SK-N-SH (cell line): Measurements from ENCODE around the gene CDCA8. TPM values are rescaled to one million over a fixed set of nuclear protein-coding genes. Genes with fewer than 3 reads are reported as not detected.

Experiments used
- CTCF ChIA-PET: fragments of 300-600, 350-600 bp; formaldehyde crosslinking; extraction: SDS; loops from one replicate; lab custom pipeline; 2021; lab: Yijun Ruan, JAX
- POLR2A ChIA-PET: fragments of 350-600 bp; sonication (Branson Sonifier 250); formaldehyde crosslinking; extraction: SDS; loops from one replicate; lab custom pipeline; 2020; ENCODE audit warnings: antibody characterized with exemption, inconsistent platforms; lab: Yijun Ruan, JAX
- DNase-seq: peaks from one replicate; pipeline ENCODE4 v3.0.0; 2012
- H2AFZ ChIP-seq: fragments of 200-600 bp; sonication (generic); 2 replicates; pipeline ENCODE4 v1.8.1; 2016; ENCODE audit warnings: antibody characterized with exemption, mild to moderate bottlenecking, low read depth
- H3F3A ChIP-seq: fragments of 200-600 bp; sonication (generic); replicated peaks from 2 replicates; pipeline ENCODE3; 2016; ENCODE audit warnings: antibody characterized with exemption, mild to moderate bottlenecking; ENCODE audit not compliant: insufficient read depth
- H3K27ac ChIP-seq, 2 experiments: fragments of 200-500 bp in 1 of 2; fragments of 200-600 bp in 1 of 2; sonication (Bioruptor generic) in 1 of 2; sonication (generic), shearing (Covaris generic) in 1 of 2; 2 replicates each; pipeline versions ENCODE4 v1.5.1 to v1.6.1; 2014 to 2016; ENCODE audit warnings: low read depth in 2 of 2, inconsistent platforms in 1 of 2, low read length in 1 of 2, mild to moderate bottlenecking in 1 of 2, mixed read lengths in 1 of 2
- H3K27me3 ChIP-seq: fragments of 200-600 bp; sonication (generic), shearing (Covaris generic); 2 replicates; pipeline ENCODE4 v1.6.1; 2016; ENCODE audit warnings: mixed run types; ENCODE audit not compliant: insufficient read depth
- H3K36me3 ChIP-seq, 2 experiments: fragments of 200-500 bp in 1 of 2; fragments of 200-600 bp in 1 of 2; sonication (Bioruptor generic) in 1 of 2; sonication (generic) in 1 of 2; replicated peaks in 1 of 2; 2 replicates each; pipeline versions ENCODE3 to v1.5.1; 2014 to 2016; ENCODE audit warnings: low read length in 1 of 2, mild to moderate bottlenecking in 1 of 2; ENCODE audit not compliant: insufficient read depth in 2 of 2, control insufficient read depth in 1 of 2
- H3K4me1 ChIP-seq, 2 experiments: fragments of 200-500 bp in 1 of 2; fragments of 200-600 bp in 1 of 2; sonication (Bioruptor generic) in 1 of 2; sonication (generic), shearing (Covaris generic) in 1 of 2; 2 replicates each; pipeline versions ENCODE4 v1.5.1 to v1.6.1; 2014 to 2016; ENCODE audit warnings: low read depth in 1 of 2, low read length in 1 of 2, mixed run types in 1 of 2; ENCODE audit not compliant: insufficient read depth in 2 of 2, control insufficient read depth in 1 of 2
- H3K4me2 ChIP-seq: fragments of 200-600 bp; sonication (generic), shearing (Covaris generic); 2 replicates; pipeline ENCODE4 v1.6.1; 2017; ENCODE audit warnings: mixed run types
- H3K4me3 ChIP-seq, 2 experiments: fragments of 200-500 bp in 1 of 2; fragments of 200-600 bp in 1 of 2; sonication (Bioruptor generic) in 1 of 2; sonication (generic), shearing (Covaris generic) in 1 of 2; 2 replicates each; pipeline versions ENCODE4 v1.5.1 to v1.8.1; 2014 to 2016; ENCODE audit warnings: low read depth in 2 of 2, inconsistent platforms in 1 of 2, low read length in 1 of 2, mild to moderate bottlenecking in 1 of 2, mixed read lengths in 1 of 2, moderate library complexity in 1 of 2
- H3K79me2 ChIP-seq: fragments of 200-600 bp; sonication (generic); 2 replicates; pipeline ENCODE4 v1.8.1; 2017; ENCODE audit warnings: mild to moderate bottlenecking; ENCODE audit not compliant: insufficient read depth
- H3K9ac ChIP-seq: fragments of 200-600 bp; sonication (generic); 2 replicates; pipeline ENCODE4 v1.6.1; 2017; ENCODE audit warnings: mixed run types
- H3K9me2 ChIP-seq: fragments of 200-600 bp; sonication (generic); 2 replicates; pipeline ENCODE4 v1.6.1; 2017; ENCODE audit warnings: mixed run types
- H3K9me3 ChIP-seq: fragments of 200-600 bp; sonication (generic); 2 replicates; pipeline ENCODE4 v1.6.1; 2017; ENCODE audit warnings: mixed run types, mild to moderate bottlenecking, moderate library complexity
- H4K20me1 ChIP-seq: fragments of 200-600 bp; sonication (generic); 2 replicates; pipeline ENCODE4 v1.6.1; 2017; ENCODE audit warnings: mild to moderate bottlenecking, mixed run types; ENCODE audit not compliant: insufficient read depth
- CHD2 ChIP-seq: fragments of 150-350 bp; IDR thresholded peaks from 2 replicates; pipeline ENCODE4 v1.6.1; 2018; ENCODE audit warnings: low read length; ENCODE audit not compliant: partially characterized antibody
- ELF1 ChIP-seq: IDR thresholded peaks from 2 replicates; pipeline ENCODE4 v1.4.0; 2012
- EZH2phosphoT487 ChIP-seq: fragments of 200-600 bp; sonication (generic); IDR thresholded peaks from 2 replicates; pipeline ENCODE4 v1.6.1; 2017; ENCODE audit warnings: low read depth, mixed run types, mild to moderate bottlenecking, antibody characterized with exemption, moderate library complexity, borderline replicate concordance
- FOXJ3 ChIP-seq: sonication (generic); formaldehyde crosslinking; IDR thresholded peaks from 2 replicates; pipeline ENCODE4 v1.5.1; 2020; ENCODE audit warnings: mild to moderate bottlenecking, missing genetic modification reagents
- IRF3 ChIP-seq: fragments of 150-350 bp; IDR thresholded peaks from 2 replicates; pipeline ENCODE4 v1.6.1; 2016; ENCODE audit warnings: mild to moderate bottlenecking, low read depth, low read length
- JUND ChIP-seq: IDR thresholded peaks from 2 replicates; pipeline ENCODE4 v1.4.0; 2012
- MEF2A ChIP-seq: IDR thresholded peaks from 2 replicates; pipeline ENCODE4 v1.4.0; 2012; ENCODE audit warnings: low read depth, borderline replicate concordance
- NFIC ChIP-seq: IDR thresholded peaks from 2 replicates; pipeline ENCODE4 v1.4.0; 2012; ENCODE audit warnings: borderline replicate concordance
- POLR2AphosphoS5 ChIP-seq: IDR thresholded peaks from 2 replicates; pipeline ENCODE4 v1.6.1; 2012; ENCODE audit warnings: low read depth, low read length
- RFX5 ChIP-seq: IDR thresholded peaks from 2 replicates; pipeline ENCODE4 v1.6.1; 2012; ENCODE audit warnings: mild to moderate bottlenecking, improper control_type of control experiment, low read length
- RXRA ChIP-seq: IDR thresholded peaks from 2 replicates; pipeline ENCODE4 v1.4.0; 2012; ENCODE audit warnings: low read depth, mild to moderate bottlenecking, borderline replicate concordance
- SMC3 ChIP-seq: IDR thresholded peaks from 2 replicates; pipeline ENCODE4 v1.6.1; 2012; ENCODE audit warnings: low read depth, low read length, improper control_type of control experiment
- TAF1 ChIP-seq: IDR thresholded peaks from 2 replicates; pipeline ENCODE4 v1.6.1; 2012; ENCODE audit warnings: low read depth, mild to moderate bottlenecking, low read length, moderate library complexity, borderline replicate concordance
- TCF12 ChIP-seq: IDR thresholded peaks from 2 replicates; pipeline ENCODE4 v1.4.0; 2012
- USF1 ChIP-seq: IDR thresholded peaks from 2 replicates; pipeline ENCODE4 v1.4.0; 2012; ENCODE audit warnings: low read depth, borderline replicate concordance
- WGBS: methylation state at CpG from one replicate; pipeline ENCODE4 v1.1.6; 2017; ENCODE audit warnings: low lambda C conversion rate; 5-methylcytosine and 5-hydroxymethylcytosine counted together
- polyA plus RNA-seq, 3 experiments: library from polyadenylated mRNA; depleted of rRNA; stranded (reverse); fragments of >200 nt; gene quantifications; 2 replicates each; pipeline ENCODE4 v1.2.3, GENCODE V29; 2012
- TF ChIP-seq, protein P1 (sequence below): IDR thresholded peaks from 2 replicates; pipeline ENCODE4 v1.4.0; 2012; ENCODE audit warnings: low read depth
- TF ChIP-seq, protein P2 (sequence below): IDR thresholded peaks from 2 replicates; pipeline ENCODE4 v1.4.0; 2012; ENCODE audit warnings: low read depth, borderline replicate concordance
- TF ChIP-seq, protein P3 (sequence below): IDR thresholded peaks from 2 replicates; pipeline ENCODE4; 2012

The CDCA8 gene
- polyA plus RNA-seq, 1 of the 3 experiments (the other 2 are of a cell fraction), result 22.9 TPM

DNA sequence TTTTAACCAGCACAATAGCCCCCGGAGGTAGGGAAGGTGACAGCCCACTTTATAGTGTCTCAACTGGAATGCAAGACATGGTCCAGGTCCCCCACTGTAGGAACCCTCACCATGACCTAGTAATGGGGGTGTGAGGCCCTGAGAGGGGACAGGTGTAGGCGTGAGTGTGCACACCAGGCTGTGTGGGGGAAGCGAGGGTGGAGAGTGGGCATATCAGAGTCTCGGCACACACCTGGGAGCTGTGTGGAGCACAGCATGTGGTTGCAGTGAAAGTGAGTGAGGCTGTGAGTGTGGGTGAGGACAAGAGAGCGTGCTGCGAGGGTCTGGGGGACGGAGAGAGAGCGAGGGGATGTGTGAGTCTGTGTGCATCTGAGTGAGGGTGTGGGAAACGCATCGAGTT is 40.5 kb upstream of the CDCA8 start:
- Histone ChIP-seq H3K4me1 (no peaks in the 10 kb centered on the region), H3K4me2 (no peak overlapping the region), H4K20me1 (no peaks in the 10 kb centered on the region), H3K9ac (no peak overlapping the region), H3K9me2 (no peaks in the 10 kb centered on the region), H2AFZ (no peak overlapping the region), H3K27ac (no peak overlapping the region), H3K9me3 (no peaks in the 10 kb centered on the region), H3K4me3 (no peak overlapping the region), H3F3A (no peaks in the 10 kb centered on the region), H3K36me3 (no peaks in the 10 kb centered on the region), H3K79me2 (no peaks in the 10 kb centered on the region), H3K27me3 (0 out of 2 replicates have a peak, but pooled peaks cover 8% of the 10 kb centered on the region)
- CTCF ChIA-PET, result interaction anchor here (1.8 kb wide), 1 partner anchor 48 kb away, joined by 7 read pairs; no protein-coding TSS in a partner anchor
- TF ChIP-seq RFX5, result no peak
- DNase-seq, result no peak
- WGBS, result 51% methylated on average over 10 of the region's 10 CpGs
- POLR2A ChIA-PET, result no interaction called here

GRCh38 chr1:37652976-37653375 is 39.3 kb upstream of the CDCA8 start:
- no peaks in the 10 kb centered on the region for H3K9me2 ChIP-seq
- H3F3A ChIP-seq, result no peaks in the 10 kb centered on the region
- ChIA-PET POLR2A (no interaction called here), CTCF (interaction anchor here (1.0 kb wide), 1 partner anchor 29 kb away, joined by 3 read pairs; no protein-coding TSS in a partner anchor)
- no peaks in the 10 kb centered on the region for H3K79me2 ChIP-seq
- H3K4me2 ChIP-seq, result no peak overlapping the region
- H3K36me3 ChIP-seq, result no peaks in the 10 kb centered on the region
- no peak for TF ChIP-seq RXRA
- no peak for TF ChIP-seq CHD2
- no peak for TF ChIP-seq POLR2AphosphoS5
- TF ChIP-seq USF1, result no peak
- TF ChIP-seq, protein P1, sequence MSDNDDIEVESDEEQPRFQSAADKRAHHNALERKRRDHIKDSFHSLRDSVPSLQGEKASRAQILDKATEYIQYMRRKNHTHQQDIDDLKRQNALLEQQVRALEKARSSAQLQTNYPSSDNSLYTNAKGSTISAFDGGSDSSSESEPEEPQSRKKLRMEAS, result no peak
- no peak for TF ChIP-seq ELF1
- TF ChIP-seq SMC3, result no peak
- no peak for TF ChIP-seq IRF3
- no peak for TF ChIP-seq TAF1
- TF ChIP-seq JUND, result no peak
- no peaks in the 10 kb centered on the region for H4K20me1 ChIP-seq
- no peaks in the 10 kb centered on the region for H3K27me3 ChIP-seq
- H3K4me3 ChIP-seq, result no peak overlapping the region
- no peaks in the 10 kb centered on the region for H3K9me3 ChIP-seq
- WGBS, result 46% methylated on average over 2 of the region's 2 CpGs
- H2AFZ ChIP-seq, result no peak overlapping the region
- DNase-seq, result no peak
- no peak overlapping the region for H3K9ac ChIP-seq
- no peaks in the 10 kb centered on the region for H3K4me1 ChIP-seq
- H3K27ac ChIP-seq, result no peak overlapping the region

GRCh38 chr1:37653906-37654305 is 38.4 kb upstream of the CDCA8 start:
- Histone ChIP-seq H3K36me3 (no peaks in the 10 kb centered on the region), H3K9me2 (no peaks in the 10 kb centered on the region), H3K27ac (no peak overlapping the region), H3K9me3 (no peaks in the 10 kb centered on the region), H3K79me2 (no peaks in the 10 kb centered on the region), H3K4me1 (no peaks in the 10 kb centered on the region), H3K27me3 (no peaks in the 10 kb centered on the region), H3K9ac (no peak overlapping the region), H4K20me1 (no peaks in the 10 kb centered on the region), H3F3A (no peaks in the 10 kb centered on the region), H2AFZ (no peak overlapping the region), H3K4me3 (no peak overlapping the region), H3K4me2 (no peak overlapping the region)
- WGBS, result 41% methylated on average over 5 of the region's 5 CpGs
- TF ChIP-seq NFIC, result no peak
- TF ChIP-seq, protein P2, sequence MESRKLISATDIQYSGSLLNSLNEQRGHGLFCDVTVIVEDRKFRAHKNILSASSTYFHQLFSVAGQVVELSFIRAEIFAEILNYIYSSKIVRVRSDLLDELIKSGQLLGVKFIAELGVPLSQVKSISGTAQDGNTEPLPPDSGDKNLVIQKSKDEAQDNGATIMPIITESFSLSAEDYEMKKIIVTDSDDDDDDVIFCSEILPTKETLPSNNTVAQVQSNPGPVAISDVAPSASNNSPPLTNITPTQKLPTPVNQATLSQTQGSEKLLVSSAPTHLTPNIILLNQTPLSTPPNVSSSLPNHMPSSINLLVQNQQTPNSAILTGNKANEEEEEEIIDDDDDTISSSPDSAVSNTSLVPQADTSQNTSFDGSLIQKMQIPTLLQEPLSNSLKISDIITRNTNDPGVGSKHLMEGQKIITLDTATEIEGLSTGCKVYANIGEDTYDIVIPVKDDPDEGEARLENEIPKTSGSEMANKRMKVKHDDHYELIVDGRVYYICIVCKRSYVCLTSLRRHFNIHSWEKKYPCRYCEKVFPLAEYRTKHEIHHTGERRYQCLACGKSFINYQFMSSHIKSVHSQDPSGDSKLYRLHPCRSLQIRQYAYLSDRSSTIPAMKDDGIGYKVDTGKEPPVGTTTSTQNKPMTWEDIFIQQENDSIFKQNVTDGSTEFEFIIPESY, result no peak
- TF ChIP-seq EZH2phosphoT487, result no peak
- TF ChIP-seq, protein P3, sequence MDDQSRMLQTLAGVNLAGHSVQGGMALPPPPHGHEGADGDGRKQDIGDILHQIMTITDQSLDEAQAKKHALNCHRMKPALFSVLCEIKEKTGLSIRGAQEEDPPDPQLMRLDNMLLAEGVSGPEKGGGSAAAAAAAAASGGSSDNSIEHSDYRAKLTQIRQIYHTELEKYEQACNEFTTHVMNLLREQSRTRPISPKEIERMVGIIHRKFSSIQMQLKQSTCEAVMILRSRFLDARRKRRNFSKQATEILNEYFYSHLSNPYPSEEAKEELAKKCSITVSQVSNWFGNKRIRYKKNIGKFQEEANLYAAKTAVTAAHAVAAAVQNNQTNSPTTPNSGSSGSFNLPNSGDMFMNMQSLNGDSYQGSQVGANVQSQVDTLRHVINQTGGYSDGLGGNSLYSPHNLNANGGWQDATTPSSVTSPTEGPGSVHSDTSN, result no peak
- TF ChIP-seq CHD2, result no peak
- no peak for TF ChIP-seq TCF12
- TF ChIP-seq FOXJ3, result no peak
- TF ChIP-seq MEF2A, result no peak
- DNase-seq, result no peak
- CTCF ChIA-PET, result interaction anchor here (1.3 kb wide), 1 partner anchor 92 kb away, joined by 3 read pairs; no protein-coding TSS in a partner anchor
- POLR2A ChIA-PET, result no interaction called here
